AG08396 (cell line): Measurements from ENCODE around the gene RARB.

ENCODE experiments used
- DNase-seq: peaks from one replicate; pipeline ENCODE4 v3.0.0; 2012; ENCODE audit warnings: low spot score, mixed read lengths

The RARB gene

DNA sequence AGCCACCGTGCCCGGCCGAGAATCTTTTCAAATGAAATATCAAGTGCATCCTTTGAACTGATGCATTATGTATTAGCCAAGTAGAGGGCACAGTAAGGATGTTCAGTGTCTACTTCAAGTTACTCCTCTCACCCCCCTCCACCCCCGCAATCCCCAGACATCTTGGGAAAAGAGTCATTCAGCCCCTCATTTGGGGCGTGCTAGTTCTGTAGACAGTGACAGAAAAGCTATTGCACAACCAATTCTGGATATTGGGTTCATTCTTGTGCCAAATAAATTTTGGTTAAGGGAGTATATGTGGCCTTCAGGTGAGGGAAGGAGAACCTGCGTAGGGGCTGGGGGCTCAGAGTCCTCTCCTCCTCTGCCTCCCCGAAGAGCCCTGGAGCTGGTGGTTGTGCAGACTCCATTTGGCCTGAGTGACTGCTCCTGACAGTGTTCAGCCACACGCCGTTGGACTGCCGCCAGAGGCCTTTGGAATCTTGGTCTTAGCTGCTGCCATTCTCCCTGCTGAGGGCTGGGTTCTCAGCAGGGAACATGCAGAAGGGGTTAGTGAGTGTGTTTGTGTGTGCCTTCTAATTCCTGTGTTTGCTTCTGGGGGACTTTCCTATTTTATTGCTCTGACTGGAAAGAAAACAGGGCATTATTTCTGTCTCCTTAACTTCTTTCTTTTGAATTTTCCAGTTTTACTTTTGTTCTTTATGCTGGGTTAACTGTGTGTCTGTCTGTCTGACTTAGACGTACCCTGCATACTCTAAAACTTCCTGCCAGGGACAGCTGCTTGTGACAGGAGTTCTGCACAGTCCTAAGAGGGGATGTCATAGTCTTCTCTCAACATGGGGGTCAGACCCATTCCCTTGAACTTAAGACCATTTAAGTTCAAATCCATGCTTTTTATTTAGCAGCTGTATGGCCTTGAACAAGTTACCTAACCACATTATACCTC lies 21.0 kb downstream of the RARB start:
- peak; percentile 60 for DNase-seq

DNA sequence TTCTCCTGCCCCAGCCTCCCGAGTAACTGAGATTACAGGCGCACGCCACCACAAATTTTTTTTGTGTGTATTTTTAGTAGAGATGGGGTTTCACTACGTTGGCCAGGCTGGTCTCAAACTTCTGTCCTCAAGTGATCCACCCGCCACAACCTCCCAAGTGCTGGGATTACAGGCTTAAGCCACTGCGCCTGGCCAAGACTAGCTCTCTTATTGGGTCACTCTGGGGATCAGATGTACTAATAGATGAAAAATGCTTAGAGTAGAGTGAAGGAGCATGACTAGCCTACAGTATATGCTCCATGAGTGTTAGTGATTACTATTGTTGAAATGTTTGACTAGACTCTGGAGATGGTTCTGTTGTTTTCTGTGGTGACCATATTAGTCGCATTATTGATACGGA lies 21.8 kb downstream of the RARB start:
- DNase-seq = no peak

DNA sequence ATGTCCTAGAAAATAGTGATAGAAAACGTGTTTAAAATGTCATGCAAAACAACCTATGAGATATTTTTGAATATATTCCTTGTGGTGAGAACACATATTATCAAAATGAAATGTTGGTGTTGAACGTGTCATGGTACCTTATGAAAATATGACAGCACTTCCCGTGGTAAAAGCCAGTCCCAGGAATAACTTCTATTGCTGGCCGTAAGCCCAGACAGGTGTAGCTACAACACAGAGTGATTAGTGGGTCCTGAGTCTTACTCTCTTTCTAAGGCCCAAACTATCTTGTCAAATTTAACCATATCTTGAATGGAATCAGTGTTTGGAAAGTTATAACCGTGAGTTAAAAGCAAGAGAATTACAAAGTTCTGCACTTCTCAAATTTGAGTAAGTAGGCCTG lies 24.1 kb downstream of the RARB start:
- no peak for DNase-seq

DNA sequence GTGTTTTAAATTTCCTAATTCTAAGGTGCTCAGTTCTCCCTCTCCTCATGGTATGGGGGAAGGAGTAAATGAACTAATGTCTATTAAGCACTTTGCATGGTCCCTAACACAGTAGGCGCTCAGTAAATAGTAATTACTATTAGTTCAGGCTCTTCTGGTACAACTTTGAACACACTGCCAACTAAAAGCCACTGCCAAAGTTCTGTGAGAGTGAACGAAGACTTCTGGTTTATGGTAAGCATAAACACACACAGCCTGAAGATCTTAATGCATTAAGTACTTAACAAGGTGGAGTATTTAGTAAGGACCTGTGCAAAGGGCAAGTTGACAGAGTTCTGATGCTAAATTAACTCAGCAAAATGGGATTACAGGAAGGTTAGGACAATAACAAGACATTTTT lies 24.7 kb downstream of the RARB start:
- DNase-seq = no peak

DNA sequence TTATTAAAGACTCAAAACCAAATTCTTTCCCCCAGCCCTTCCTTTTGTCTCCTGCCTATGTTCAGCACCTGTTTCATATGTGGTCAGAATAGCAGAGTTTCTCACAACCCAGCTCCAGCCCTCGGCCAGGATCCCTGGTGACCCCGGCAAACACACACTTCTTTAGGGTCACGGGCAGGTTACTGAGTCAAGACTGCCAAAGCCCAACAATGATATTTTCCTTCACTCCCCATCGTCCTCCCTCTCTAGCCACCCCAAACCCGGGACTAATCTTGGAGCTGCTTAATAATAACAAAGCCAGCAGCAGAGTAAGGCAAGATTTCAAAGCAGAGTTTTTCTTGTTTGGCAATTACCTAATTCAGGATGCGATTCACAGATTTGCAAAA lies 25.5 kb downstream of the RARB start:
- DNase-seq = no peak

DNA sequence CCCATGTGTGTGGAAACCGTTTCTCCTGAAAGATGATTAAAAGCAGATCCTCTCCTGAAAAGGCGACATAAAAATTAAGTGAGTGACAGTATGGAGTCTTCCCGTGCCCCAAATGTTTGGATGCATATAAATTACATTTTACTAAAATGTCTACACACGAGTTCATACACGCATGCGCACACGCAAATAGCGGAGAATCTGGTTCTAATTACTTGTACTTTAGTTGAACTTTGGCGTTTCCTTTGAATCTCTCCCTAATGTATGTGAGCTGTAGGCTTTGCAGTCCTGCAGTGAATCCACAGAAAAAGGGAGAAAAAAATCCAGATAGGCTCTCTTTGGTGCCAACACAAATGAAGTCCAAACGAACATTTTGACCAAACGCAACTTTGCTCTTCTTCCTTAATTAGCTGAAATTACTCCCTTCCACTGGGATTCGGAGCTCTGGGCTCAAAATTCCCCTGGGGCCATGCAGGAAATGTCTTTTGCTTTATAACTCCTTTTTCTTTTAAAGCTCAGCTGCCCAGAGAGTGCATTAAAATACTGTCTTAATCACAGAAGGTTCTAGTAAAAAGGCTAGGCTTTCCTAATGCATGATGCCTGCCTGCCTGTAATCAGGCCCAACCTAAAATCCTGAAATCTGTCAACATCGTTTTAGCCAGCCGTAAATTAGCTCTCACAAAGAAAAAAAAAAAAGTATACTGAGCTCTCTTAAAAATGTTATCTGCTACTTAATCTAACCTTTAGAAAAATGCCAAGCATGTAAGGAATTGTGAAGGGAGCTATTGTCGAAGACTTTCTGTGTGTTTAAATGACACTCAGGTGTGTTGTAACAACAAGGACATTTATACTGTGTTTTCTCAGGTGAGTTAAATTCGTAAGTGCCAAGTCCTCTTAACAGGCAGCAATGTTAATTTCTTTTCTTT lies 26.2 kb downstream of the RARB start:
- peak; percentile 39 for DNase-seq

DNA sequence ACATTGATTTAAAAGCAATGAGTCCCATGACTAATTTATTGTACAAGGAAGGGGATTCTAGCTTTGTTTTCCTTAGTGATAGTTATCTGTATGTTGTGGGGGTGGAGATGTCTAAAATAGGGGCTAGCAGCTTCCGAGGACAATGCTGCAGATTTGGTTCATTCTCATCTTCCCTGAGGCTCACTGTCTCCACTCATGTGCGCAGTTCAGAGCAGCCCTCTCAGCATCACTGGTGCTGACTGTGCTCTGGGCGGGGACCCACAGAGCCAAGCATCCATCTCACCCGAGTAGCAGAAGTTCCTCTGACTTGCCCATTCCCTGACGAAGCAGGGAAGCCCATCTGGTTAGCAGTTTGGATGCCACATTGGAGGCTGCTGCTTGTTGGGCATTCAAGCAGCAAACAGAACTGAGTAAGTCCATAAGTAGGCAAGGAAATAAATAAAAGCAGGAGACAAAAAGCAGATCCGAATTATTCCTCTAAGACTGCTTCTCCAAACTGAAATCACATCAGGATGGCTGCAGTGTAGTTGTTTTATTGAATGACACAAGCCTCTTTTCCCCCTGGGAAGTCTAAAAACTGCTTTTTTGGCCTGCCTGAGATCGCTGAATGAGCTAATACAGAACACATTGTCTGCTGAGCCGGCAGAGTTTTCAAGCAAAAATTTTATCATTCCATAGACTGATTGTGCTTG lies 27.5 kb downstream of the RARB start:
- peak; percentile 32 for DNase-seq

DNA sequence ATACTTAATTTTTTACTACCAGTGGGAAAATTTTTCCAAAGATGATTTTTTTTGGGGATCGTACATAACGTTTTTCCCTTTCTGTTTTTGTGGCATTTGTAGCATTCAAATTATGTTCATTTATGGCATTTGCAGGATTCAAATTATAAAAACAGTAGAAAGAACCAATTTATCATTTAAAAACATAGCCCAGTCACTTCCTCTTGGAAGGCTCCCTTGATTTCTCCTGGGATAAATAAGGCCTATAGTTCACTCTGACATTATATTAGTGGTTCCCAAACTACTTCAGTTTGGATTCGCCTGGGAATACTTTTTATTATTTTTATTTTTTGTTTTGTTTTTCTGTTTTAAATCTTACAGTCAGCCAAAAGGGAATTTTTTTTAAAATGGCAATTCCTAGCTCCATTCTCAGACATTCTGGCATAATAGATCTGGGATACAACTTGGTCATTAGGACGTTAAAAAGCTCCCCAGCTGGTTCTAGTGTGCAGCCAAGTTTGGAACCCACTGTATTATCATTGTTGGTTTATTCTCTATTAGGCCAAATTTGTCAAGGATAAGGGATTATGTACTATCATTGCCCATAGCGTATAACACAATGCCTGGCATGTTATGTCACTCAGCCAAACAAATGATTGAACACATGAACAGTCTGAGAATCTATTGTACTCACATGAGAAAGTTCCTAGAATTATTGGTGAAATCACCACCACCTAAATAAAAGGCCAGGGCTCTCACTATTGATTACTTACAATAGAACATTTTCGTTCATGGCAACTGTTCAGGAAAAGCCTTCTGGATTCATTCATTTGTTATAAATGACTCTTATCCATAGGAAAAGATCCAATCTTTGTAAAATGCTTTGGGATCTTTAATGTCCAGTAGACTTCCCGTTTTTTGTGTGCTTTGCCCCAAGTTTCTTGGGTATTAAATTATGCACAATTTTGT lies 28.9 kb downstream of the RARB start:
- DNase-seq = no peak

DNA sequence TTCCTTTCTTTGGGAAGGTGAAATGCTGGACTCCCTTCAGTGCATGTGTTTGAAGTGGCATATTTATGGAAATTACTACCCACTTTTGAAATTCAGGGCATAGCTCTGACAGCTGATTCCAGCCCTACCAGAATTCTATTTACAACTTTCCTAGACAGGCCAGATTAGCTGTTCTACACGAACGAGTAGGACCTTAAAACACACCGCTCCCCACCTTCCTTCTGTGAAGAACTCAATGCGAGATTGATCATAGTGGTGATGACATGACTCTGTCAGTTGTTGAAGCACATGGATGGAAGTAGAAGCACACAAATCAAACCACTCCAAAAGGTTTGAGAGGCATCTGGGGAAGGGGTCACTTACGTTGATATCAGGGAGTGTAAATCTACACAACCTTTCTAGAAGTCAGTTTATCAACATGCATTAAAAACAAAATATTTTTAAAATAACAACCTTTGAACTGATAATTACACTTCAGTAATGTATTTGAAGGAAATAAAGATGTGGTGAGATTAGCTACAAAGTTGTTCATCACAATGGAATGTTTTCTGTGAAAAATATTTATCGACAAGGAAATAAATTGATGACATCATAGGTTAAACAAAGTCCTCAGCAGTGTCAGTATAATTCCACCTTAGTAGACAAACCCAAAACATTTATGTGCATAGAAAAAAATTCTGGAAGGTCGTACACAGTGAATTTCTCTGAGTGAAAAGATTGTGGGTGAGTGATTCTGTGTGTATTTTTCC lies 29.8 kb downstream of the RARB start:
- no peak for DNase-seq

DNA sequence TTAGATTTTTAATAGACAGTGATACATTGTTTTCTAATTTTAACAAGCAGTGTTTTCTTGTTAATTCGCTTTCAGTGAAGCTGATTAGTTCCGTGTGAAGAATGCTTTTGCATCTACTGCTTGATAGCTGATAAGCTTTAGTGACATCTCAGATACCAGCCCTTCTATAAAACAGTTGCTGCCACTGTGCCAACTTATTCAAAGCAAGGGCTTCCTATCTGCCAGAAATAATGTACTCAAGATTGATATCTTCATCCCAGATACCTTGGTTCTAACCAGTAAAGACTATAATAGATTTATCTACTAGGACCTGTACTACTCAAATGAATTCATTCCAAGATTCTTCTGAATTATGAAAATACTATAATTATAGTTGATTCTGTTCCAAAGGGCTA lies 30.4 kb downstream of the RARB start:
- no peak for DNase-seq

DNA sequence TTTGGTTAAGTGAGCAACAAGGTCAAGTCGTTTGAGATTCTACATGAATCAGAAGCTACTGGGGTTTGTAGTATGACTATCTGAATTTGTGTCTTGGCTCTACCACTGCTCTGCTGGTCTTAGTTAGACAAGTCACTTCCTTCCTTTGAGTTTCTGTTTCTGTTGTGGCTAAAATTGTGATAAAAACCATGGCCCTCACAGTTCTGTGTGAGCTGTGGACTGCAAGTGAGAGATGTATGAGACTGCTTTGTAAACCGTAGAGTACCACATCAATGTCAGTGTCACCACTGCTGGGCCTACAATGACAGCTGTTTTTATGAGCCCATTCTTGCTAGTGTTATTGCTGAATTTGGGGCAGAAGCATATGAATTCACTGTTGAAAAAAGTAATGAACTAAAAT lies 32.7 kb downstream of the RARB start:
- no peak for DNase-seq

DNA sequence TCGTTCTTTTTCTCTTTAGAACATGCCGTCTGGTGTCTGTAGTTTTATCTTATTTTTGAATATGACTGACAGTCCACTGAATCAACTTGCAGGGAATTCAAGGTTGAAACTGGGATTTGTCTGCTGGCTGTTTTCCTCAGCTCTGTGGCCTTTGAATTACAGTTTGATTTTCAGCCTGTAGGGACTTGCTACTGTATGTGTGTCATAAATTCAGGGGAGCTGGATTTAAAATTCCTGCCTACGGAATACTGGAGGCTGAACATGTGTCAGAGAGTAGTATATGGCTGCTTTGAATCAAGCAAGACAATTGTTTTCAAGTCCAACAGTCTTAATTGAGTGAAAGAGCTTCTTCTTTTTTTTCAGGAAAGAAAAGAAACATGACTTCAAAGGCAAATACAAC lies 33.9 kb downstream of the RARB start:
- no peak for DNase-seq

DNA sequence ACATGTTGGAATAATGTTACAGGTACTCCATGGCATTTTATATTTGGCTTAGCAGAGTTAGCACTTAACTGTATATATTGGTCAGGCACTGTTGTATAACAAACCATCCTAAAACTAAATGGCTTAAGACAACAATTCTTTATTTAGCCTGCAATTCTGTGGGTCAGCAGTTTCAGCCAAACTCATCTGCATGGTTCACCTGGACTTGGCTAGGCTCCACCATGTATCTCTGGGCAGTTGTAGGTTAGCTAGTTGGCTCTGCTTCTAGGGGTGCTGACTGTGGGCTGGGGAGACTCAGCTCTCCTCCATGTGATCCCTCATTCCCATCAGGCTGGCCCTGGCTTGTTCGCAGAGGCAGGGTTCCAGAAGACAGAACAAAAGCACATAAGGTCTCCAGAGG lies 34.4 kb downstream of the RARB start:
- DNase-seq = no peak

DNA sequence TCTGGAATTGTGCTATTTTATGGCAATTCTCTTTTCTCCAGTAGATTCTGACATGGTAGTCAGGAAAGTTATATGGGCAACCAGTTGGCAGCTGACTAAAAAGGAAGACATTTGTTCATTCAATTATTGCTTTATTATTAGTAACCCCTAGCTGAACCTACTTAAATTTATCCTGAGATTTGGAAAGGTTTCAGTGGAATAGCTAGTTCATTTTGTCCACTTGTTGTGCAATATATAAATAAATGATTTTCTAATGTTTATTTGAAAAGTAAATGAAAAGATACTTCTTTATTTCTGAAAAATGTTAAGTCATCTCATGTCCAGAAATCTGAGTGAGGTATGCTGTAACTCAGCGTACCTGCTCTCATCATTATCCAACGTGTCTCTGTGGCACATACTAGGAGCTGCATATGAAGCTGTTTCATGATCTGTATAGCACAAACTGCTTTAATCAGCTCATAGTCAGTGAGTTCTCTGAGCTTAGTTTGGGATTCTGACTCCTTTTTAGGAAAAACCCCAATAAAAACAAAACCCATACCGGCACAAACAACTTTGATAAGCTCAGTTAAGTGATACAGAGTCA lies 35.9 kb downstream of the RARB start:
- DNase-seq = no peak

DNA sequence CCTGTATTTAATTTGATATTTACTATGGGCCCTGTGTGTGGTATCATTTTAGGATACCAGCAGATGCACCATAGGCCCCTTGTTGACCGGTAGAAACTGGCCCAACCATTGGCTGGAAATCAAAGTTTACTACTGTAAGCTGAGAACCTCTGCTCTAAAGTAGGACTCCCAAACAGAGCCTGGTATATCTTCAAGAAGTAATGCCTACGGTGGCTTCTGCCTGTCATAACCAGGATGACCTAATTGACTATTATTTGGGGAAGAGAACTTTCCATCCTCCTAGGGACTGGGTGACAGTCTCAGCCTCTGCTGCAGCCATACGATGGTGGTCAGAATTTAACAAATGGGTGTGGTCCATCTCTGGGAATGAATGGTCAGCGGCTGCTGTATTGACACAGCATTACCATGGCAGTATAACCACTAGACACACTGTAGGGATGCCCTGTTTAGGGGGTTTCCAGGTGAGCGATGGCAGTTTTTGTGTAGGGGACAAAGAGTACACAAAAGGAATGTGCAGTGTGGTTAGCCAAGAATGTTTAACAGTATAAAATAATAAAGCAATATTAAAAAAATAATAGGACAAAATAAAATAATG lies 37.3 kb downstream of the RARB start:
- no peak for DNase-seq

DNA sequence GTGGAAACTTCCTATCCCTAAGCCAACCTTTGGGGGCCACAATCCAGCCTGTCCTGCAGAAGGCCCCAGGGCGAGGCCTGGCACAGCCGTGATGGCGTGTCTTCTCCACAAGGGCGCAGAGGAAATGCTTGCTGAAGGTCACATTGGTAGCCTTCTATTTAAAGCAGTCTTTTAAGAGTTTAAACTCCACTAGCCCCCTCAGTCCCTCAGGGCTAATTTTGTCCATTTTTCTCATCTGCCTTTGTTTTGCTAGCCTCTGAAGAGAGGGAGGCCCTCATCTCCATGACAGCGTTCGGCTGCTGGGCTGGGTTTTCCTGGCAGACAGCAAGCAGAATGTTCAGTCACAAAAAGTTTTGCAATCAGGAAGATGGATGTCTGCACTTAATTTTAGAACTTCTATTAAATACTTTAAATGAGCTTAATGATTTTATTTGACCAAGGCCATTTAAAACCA lies 40.8 kb downstream of the RARB start:
- no peak for DNase-seq

DNA sequence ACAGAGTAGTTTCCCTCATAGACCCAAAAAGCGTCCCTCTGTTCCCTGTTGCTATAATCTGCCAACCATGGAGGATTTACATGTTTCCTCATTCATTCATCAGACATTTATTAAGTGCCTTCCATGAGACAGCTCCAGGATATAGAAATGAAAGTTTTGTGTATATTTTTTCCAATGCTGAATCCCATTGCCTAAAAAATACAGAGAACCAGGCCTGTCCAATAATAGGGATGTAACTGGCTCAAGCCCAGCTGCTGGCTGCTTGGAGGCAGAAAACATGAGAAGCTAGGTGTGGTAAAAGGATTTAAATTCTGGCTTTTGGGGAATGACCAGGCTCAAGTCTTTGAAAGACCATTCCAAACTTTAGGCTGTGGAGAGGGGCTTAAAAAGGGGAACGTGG lies 41.5 kb downstream of the RARB start:
- DNase-seq = no peak

DNA sequence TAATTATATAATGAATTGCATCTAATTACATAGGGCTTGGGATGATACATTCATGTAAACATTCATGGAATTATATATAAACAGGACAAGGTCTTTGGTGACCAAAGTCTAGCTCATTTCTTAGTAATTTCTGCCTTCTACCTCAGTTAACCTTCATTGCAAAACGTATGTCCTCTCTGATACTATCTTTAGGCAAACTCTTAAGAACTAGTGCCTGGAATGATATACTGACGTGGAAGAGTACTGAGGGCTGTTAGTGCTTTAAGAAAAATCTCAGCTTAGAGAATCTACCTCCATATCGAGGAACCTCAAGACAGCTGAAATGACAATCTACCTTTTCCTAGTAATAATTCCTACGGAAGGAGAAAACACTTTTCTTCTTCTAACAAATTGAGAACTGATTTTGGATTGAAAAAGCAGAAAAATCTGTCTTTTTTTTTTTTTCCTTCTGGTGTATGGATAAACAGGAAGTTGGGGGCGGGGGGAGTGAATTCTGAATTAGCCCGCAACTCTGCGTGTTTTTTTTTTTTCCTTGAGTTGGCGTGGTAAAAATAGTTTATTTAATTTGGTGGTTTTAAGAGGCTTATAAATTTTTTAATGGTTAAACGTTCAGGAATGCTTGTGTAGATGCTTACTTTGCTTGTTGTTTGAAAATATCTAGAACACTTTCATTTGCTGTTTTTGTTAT lies 43.2 kb downstream of the RARB start:
- DNase-seq = no peak

DNA sequence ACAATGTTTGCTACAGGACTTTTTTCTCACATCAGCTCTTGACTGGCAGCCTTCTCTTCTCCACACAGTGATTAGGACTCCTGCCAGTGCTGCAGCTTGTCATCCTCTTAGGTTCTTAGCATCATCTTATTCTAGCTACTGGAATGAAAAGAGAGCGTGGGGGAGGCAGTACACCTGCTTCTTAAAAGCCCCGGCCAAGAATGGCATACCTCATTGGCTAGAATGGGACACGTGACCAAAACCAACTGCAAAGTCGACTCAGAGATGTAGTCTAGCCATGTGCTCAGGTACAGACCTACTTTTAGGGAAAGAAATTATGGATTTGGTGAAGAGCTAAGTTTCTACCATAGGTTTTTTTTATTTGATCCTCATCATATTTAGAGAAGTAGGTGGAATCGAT lies 44.1 kb downstream of the RARB start:
- no peak for DNase-seq
